ENCODE results near the gene SGTA.
A peak's percentile ranks its signal among the peaks of the same experiment; 100 is the strongest.

Gene SGTA

GRCh38 chr19:2739602-2740313 is 43.3 kb downstream of the SGTA start, which contains the start of gene SLC39A3 (continued):
- TF ChIP-seq ZNF513 (tag by site-specific recombination; IDR thresholded peaks at IDR 0.05) (0 out of 2 replicates have a peak, but pooled peaks have one; percentile 47), TRIM28 (IDR thresholded peaks at IDR 0.05; ENCODE audit: borderline replicate concordance, low read length) (peak; percentile 60; the same call in 1 of the 2 replicates), KLF7 (tag by site-specific recombination; IDR thresholded peaks at IDR 0.05; ENCODE audit: borderline replicate concordance) (peak; percentile 86), PRDM2 (tag by site-specific recombination; IDR thresholded peaks at IDR 0.05; ENCODE audit: borderline replicate concordance) (no peak), ZBTB21 (tag by site-specific recombination; IDR thresholded peaks at IDR 0.05) (peak; percentile 66), WT1 (tag by site-specific recombination; IDR thresholded peaks at IDR 0.05) (no peak), SETDB1 (IDR thresholded peaks at IDR 0.05; ENCODE audit: insufficient read length, low read length) (no peak), ZNF449 (tag by site-specific recombination; IDR thresholded peaks at IDR 0.05) (peak; percentile 90), ZNF558 (tag by site-specific recombination; IDR thresholded peaks at IDR 0.05) (no peak), ZNF2 (tag by site-specific recombination; IDR thresholded peaks at IDR 0.05) (0 out of 2 replicates have a peak, but pooled peaks have one; percentile 76), ZNF658 (tag by site-specific recombination; IDR thresholded peaks at IDR 0.05) (no peak), ZBTB20 (tag by site-specific recombination; IDR thresholded peaks at IDR 0.05) (peak; percentile 43; the same call in 1 of the 2 replicates), CTCF (tag by site-specific recombination; IDR thresholded peaks at IDR 0.05) (no peak), ZSCAN18 (tag by site-specific recombination; IDR thresholded peaks at IDR 0.05) (peak; percentile 69; the same call in 1 of the 2 replicates), PBX3 (CRISPR knock-in tag; IDR thresholded peaks at IDR 0.05) (peak; percentile 97), OSR2 (tag by site-specific recombination; IDR thresholded peaks at IDR 0.05) (no peak), ZNF549 (tag by site-specific recombination; IDR thresholded peaks at IDR 0.05) (no peak), ZNF324 (tag by site-specific recombination; IDR thresholded peaks at IDR 0.05) (peak; percentile 96), SP3 (tag by site-specific recombination; IDR thresholded peaks at IDR 0.05) (peak; percentile 81), MYNN (tag by site-specific recombination; IDR thresholded peaks at IDR 0.05; ENCODE audit: borderline replicate concordance) (no peak), KLF10 (tag by site-specific recombination; IDR thresholded peaks at IDR 0.05) (peak; percentile 60; the same call in 1 of the 2 replicates), ZNF202 (tag by site-specific recombination; IDR thresholded peaks at IDR 0.05; ENCODE audit: borderline replicate concordance) (no peak), SCRT1 (tag by site-specific recombination; IDR thresholded peaks at IDR 0.05; ENCODE audit: borderline replicate concordance) (no peak), ZNF76 (tag by site-specific recombination; IDR thresholded peaks at IDR 0.05; ENCODE audit: borderline replicate concordance, low read depth) (peak; percentile 87)
